SK-N-SH treated with all-trans-retinoic acid at 6 μM for 48 hours (cell line): Measurements from ENCODE around the gene MRPS18A.

ENCODE experiments used
- ATAC-seq: fragments of 200-7000 bp; cut with Tn5 transposase; 3 replicates; pipeline ENCODE4 v1.9.1; 2020; ENCODE audit warnings: mild to moderate bottlenecking, moderate library complexity
- ARNTL ChIP-seq: fragments of 450-650 bp; formaldehyde crosslinking; IDR thresholded peaks from 2 replicates; pipeline ENCODE4 v1.5.0; 2020; ENCODE audit warnings: low read depth, mild to moderate bottlenecking, moderate library complexity, borderline replicate concordance
- BACH2 ChIP-seq: fragments of 250-450 bp; sonication (Bioruptor Pico); IDR thresholded peaks from 2 replicates; pipeline ENCODE4 v1.9.0; 2021; ENCODE audit warnings: mild to moderate bottlenecking, borderline replicate concordance
- CREB5 ChIP-seq: fragments of 250-450 bp; sonication (Bioruptor Pico); IDR thresholded peaks from 2 replicates; pipeline ENCODE4 v1.5.1; 2020; ENCODE audit warnings: low read depth, mild to moderate bottlenecking, moderate library complexity
- CSDC2 ChIP-seq: fragments of 250-450 bp; sonication (Bioruptor Pico); IDR thresholded peaks from 2 replicates; pipeline ENCODE4 v1.5.0; 2020; ENCODE audit warnings: mild to moderate bottlenecking, moderate library complexity
- ESRRG ChIP-seq: fragments of 250-450 bp; sonication (Bioruptor Pico); IDR thresholded peaks from 2 replicates; pipeline ENCODE4 v1.6.1; 2021; ENCODE audit warnings: mild to moderate bottlenecking
- GLIS3 ChIP-seq: fragments of 250-450 bp; sonication (Bioruptor Pico); IDR thresholded peaks from 2 replicates; pipeline ENCODE4 v1.5.0; 2020; ENCODE audit warnings: mild to moderate bottlenecking, moderate library complexity
- ISL1 ChIP-seq: fragments of 250-450 bp; sonication (Bioruptor Pico); IDR thresholded peaks from 2 replicates; pipeline ENCODE4 v2.1.2; 2022; ENCODE audit warnings: mild to moderate bottlenecking, moderate library complexity
- OSR1 ChIP-seq: fragments of 250-450 bp; sonication (Bioruptor Pico); IDR thresholded peaks from 2 replicates; pipeline ENCODE4 v1.8.0; 2022; ENCODE audit warnings: moderate library complexity, mild to moderate bottlenecking, inconsistent platforms
- PPARA ChIP-seq: fragments of 250-450 bp; sonication (Bioruptor Pico); IDR thresholded peaks from 2 replicates; pipeline ENCODE4 v1.5.0; 2020; ENCODE audit warnings: mild to moderate bottlenecking, borderline replicate concordance
- RARB ChIP-seq: fragments of 250-450 bp; sonication (Bioruptor Pico); IDR thresholded peaks from 2 replicates; pipeline ENCODE4 v1.8.0; 2021; ENCODE audit warnings: mild to moderate bottlenecking, moderate library complexity
- SNAI2 ChIP-seq: fragments of 250-450 bp; sonication (Bioruptor Pico); IDR thresholded peaks from 2 replicates; pipeline ENCODE4 v1.5.0; 2020; ENCODE audit warnings: mild to moderate bottlenecking, moderate library complexity
- TCF4 ChIP-seq: fragments of 250-450 bp; sonication (Bioruptor Pico); IDR thresholded peaks from 2 replicates; pipeline ENCODE4 v1.8.0; 2021; ENCODE audit warnings: mild to moderate bottlenecking, moderate library complexity, borderline replicate concordance
- TOX ChIP-seq: fragments of 250-450 bp; sonication (Bioruptor Pico); IDR thresholded peaks from 2 replicates; pipeline ENCODE4 v1.8.0; 2021; ENCODE audit warnings: mild to moderate bottlenecking, moderate library complexity, borderline replicate concordance
- TSHZ2 ChIP-seq: fragments of 250-450 bp; sonication (Bioruptor Pico); IDR thresholded peaks from 2 replicates; pipeline ENCODE4 v1.5.0; 2020; ENCODE audit warnings: mild to moderate bottlenecking, moderate library complexity
- ZC3H10 ChIP-seq: fragments of 250-450 bp; sonication (Bioruptor Pico); IDR thresholded peaks from 2 replicates; pipeline ENCODE4 v1.5.1; 2021; ENCODE audit warnings: mild to moderate bottlenecking, moderate library complexity
- ZFP3 ChIP-seq: fragments of 250-450 bp; sonication (Bioruptor Pico); IDR thresholded peaks from 2 replicates; pipeline ENCODE4 v1.5.0; 2020; ENCODE audit warnings: mild to moderate bottlenecking, moderate library complexity
- ZNF565 ChIP-seq: fragments of 450-650 bp; formaldehyde crosslinking; conservative IDR thresholded peaks from 2 replicates; pipeline ENCODE4 v1.5.0; 2020; ENCODE audit warnings: low read depth, mild to moderate bottlenecking, moderate library complexity
- ZNF70 ChIP-seq: fragments of 450-650 bp; formaldehyde crosslinking; IDR thresholded peaks from 2 replicates; pipeline ENCODE4 v1.5.0; 2020; ENCODE audit warnings: mild to moderate bottlenecking, moderate library complexity
- ZNF8 ChIP-seq: fragments of 450-650 bp; formaldehyde crosslinking; IDR thresholded peaks from 2 replicates; pipeline ENCODE4 v1.5.0; 2020; ENCODE audit warnings: mild to moderate bottlenecking, moderate library complexity
- TF ChIP-seq, protein P1 (sequence below): fragments of 250-450 bp; sonication (Bioruptor Pico); IDR thresholded peaks from 2 replicates; pipeline ENCODE4 v1.8.0; 2021; ENCODE audit warnings: low read depth, mild to moderate bottlenecking, moderate library complexity, borderline replicate concordance
- TF ChIP-seq, protein P2 (sequence below): fragments of 250-450 bp; sonication (Bioruptor Pico); IDR thresholded peaks from 2 replicates; pipeline ENCODE4 v1.5.1; 2021; ENCODE audit warnings: mild to moderate bottlenecking, moderate library complexity
- TF ChIP-seq, protein P3 (sequence below): fragments of 250-450 bp; sonication (Bioruptor Pico); IDR thresholded peaks from 2 replicates; pipeline ENCODE4 v1.8.0; 2020; ENCODE audit warnings: mild to moderate bottlenecking, moderate library complexity, borderline replicate concordance

The MRPS18A gene

GRCh38 chr6:43705996-43706395, 18.4 kb upstream of the MRPS18A start (continued):
- no peak for TF ChIP-seq ZNF70 (CRISPR knock-in tag)
- TF ChIP-seq TCF4 (CRISPR knock-in tag), result no peak
- TF ChIP-seq, protein P1, sequence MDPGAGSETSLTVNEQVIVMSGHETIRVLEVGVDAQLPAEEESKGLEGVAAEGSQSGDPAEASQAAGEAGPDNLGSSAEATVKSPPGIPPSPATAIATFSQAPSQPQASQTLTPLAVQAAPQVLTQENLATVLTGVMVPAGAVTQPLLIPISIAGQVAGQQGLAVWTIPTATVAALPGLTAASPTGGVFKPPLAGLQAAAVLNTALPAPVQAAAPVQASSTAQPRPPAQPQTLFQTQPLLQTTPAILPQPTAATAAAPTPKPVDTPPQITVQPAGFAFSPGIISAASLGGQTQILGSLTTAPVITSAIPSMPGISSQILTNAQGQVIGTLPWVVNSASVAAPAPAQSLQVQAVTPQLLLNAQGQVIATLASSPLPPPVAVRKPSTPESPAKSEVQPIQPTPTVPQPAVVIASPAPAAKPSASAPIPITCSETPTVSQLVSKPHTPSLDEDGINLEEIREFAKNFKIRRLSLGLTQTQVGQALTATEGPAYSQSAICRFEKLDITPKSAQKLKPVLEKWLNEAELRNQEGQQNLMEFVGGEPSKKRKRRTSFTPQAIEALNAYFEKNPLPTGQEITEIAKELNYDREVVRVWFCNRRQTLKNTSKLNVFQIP (CRISPR knock-in tag), result no peak
- no peak for TF ChIP-seq PPARA (CRISPR knock-in tag)
- no peak for TF ChIP-seq TOX
- no peak for TF ChIP-seq SNAI2 (CRISPR knock-in tag)
- no peak for TF ChIP-seq ESRRG (CRISPR knock-in tag)
- no peak for TF ChIP-seq ZC3H10 (CRISPR knock-in tag)

DNA sequence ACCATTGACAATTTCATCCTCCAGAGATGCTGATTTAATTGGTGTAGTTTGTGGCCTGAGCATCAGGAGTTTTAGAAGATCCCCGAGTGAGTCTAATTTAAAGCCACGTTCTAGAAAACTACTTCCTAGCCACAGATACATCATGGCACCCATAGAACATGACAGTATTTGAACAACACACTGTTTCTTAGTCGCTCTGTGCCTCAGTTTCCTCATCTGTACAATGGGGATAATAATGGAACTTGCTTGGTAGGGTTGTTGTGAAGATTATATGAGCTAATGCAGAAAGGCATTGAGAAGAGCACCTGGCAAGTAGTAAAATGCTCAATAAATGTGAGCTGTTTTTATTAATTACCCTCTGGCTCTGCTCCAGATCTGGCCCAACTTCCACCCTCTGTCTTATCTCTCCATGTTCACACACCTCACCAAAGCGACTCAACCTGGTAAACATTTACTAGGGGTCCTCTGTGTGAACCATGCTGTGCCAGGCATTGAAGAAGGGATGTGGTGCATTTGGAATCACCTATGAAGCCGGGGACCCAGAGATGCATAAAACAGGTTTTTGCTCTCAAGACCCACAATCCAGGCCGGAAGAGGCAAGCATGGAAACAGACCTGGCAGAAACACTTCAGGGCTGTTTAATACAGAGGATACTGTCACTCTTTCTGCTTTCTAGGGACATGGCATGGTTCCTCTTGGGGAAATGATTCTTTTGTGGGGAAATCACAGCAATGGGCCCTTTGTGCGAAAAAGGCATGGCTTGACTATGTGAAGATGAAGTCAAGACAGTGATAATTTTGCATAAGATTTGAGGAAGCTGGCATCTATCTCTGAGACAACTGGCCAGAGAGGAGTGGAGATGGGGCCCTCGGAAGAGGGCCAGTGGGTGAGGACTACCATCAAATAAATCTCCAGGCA, 16.2 kb upstream of the MRPS18A start:
- no peak for TF ChIP-seq ESRRG (CRISPR knock-in tag)
- TF ChIP-seq TOX, result no peak
- no peak for TF ChIP-seq OSR1 (CRISPR knock-in tag)
- no peak for TF ChIP-seq ZNF8
- TF ChIP-seq, protein P2, sequence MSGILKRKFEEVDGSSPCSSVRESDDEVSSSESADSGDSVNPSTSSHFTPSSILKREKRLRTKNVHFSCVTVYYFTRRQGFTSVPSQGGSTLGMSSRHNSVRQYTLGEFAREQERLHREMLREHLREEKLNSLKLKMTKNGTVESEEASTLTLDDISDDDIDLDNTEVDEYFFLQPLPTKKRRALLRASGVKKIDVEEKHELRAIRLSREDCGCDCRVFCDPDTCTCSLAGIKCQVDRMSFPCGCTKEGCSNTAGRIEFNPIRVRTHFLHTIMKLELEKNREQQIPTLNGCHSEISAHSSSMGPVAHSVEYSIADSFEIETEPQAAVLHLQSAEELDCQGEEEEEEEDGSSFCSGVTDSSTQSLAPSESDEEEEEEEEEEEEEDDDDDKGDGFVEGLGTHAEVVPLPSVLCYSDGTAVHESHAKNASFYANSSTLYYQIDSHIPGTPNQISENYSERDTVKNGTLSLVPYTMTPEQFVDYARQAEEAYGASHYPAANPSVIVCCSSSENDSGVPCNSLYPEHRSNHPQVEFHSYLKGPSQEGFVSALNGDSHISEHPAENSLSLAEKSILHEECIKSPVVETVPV, result no peak
- TF ChIP-seq TCF4 (CRISPR knock-in tag), result no peak
- TF ChIP-seq TSHZ2 (CRISPR knock-in tag), result no peak
- TF ChIP-seq PPARA (CRISPR knock-in tag), result no peak
- TF ChIP-seq CSDC2 (CRISPR knock-in tag), result no peak
- ATAC-seq, result no peak

DNA sequence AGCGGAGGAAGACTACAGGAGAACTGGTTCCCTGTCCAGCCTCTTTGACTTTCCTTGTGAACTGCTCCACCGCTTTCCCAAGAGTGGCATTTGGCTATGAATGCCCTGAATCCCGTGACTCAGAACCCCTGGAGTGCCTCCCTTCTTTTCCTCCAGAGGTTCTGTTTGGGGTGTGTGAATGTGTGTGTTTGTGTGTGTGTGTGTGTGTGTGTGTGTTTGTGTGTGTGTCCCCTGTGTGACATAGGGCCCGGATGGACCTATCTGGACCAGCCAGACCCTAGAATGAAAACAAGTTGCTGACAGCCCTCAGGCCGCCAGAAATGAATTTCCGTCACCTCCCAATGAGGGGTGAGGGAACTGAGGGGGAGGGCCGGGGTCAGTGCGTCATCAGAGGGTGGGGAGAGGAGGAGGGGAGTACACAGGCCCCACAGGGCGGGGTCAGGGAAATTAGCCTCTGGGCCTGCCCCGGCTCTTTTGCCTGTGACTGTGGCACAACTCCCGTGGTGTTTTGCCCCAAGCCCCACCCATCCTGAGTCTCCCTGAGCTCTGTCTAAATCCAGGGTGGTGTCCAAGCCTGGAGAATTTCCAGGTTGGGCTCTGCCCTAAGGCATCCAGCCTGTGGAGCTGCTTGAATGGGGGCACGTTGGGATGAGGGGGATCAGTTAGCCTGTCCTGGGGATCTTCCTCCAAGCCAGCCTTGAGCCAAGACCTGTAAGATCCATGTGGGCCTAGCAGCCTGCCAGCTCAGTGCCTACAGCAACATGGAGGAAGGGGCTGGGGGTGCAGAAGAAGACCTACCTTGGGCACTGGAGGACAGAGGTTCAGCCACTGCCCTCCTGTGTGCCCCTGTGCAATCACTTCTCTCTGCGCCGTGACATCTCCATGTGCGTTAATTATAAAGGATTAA, 15.2 kb upstream of the MRPS18A start:
- ATAC-seq, result peak; percentile 30; the same call in 2 of the 3 replicates
- TF ChIP-seq CREB5 (no peak), ZNF565 (CRISPR knock-in tag) (no peak), SNAI2 (CRISPR knock-in tag) (no peak), CSDC2 (CRISPR knock-in tag) (no peak), ISL1 (CRISPR knock-in tag) (no peak), ZFP3 (CRISPR knock-in tag) (no peak), RARB (no peak), ESRRG (CRISPR knock-in tag) (no peak), BACH2 (CRISPR knock-in tag) (no peak), PPARA (CRISPR knock-in tag) (no peak), OSR1 (CRISPR knock-in tag) (no peak), ZNF8 (no peak), ZNF70 (CRISPR knock-in tag) (no peak), GLIS3 (CRISPR knock-in tag) (no peak), ARNTL (CRISPR knock-in tag) (no peak)
- TF ChIP-seq, protein P3, sequence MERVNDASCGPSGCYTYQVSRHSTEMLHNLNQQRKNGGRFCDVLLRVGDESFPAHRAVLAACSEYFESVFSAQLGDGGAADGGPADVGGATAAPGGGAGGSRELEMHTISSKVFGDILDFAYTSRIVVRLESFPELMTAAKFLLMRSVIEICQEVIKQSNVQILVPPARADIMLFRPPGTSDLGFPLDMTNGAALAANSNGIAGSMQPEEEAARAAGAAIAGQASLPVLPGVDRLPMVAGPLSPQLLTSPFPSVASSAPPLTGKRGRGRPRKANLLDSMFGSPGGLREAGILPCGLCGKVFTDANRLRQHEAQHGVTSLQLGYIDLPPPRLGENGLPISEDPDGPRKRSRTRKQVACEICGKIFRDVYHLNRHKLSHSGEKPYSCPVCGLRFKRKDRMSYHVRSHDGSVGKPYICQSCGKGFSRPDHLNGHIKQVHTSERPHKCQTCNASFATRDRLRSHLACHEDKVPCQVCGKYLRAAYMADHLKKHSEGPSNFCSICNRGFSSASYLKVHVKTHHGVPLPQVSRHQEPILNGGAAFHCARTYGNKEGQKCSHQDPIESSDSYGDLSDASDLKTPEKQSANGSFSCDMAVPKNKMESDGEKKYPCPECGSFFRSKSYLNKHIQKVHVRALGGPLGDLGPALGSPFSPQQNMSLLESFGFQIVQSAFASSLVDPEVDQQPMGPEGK, result no peak
- TF ChIP-seq, protein P1 (CRISPR knock-in tag), result no peak
- TF ChIP-seq, protein P2, result no peak
